ENCODE measurements around the gene UNC5C.

The UNC5C gene

DNA sequence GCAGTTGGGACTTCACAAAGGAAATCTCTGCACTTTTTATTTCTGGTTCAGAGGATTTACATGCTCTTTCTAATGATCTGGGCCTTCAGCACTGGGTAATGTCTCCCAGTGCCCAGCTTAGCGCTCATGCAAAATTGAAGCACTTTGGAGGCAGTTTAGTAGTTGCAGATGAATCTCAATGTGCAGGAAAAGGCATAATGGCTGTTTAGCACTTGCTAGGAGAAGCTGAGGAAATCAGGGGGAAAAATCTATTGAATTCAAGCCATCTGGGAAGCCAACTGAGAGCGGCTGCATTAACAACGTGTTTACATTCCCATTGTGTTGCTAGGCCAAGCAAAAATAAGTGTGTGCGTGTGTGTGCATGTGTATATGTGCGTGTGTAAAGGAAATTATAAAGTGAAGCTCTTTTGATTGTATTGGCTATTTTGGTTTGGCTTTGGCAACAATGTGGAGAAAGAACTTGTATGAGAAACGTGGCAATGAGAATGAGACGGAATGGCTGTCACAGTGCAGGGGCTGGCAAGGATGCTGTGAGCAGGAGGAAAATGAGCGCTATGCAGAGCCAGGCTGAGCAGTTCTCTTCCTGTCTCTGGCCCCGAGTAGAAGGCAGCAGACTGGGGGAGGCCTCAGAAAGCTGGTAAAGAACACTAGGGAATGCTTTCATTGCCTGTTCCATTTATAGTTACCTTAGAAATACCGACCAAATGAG lies 231.5 kb downstream of the UNC5C start:
- no peak for DNase-seq

DNA sequence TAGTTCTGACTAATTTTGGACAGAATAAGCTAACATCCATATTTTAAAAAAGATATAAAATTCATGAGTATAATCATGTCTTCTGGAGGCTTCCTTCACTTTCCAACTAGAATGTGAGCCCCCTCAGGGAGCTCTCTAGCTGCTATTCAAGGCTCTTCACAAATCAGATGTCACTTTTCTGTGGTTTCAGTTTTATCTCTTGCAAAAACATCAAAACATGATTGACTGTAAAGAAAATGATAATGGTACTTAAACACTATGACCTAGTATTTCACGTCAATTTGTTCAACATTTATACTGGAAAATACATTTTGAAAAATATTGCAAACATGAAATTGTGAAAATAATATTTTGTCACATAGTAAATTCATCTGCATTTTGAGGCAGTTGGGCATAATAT lies 234.2 kb downstream of the UNC5C start:
- DNase-seq, result no peak

DNA sequence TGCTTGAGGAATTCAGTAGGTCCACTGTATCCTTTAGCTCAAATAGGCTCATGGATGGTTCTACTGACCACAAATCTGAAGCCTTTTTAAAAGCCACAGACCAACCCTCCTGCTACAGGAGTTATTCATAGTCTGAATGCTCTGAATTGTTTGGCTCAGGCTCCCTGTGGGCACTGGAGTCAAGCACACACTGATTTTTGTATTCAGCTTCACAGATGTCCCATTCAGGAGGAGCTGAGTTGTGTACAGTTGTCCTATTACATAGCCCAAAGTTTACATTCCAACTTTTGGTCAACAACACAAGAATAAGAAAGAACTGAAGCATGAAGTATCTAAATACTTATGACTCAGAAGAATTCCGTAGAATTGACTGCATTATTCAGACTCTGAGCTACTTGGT lies 243.9 kb downstream of the UNC5C start:
- no peak for DNase-seq

DNA sequence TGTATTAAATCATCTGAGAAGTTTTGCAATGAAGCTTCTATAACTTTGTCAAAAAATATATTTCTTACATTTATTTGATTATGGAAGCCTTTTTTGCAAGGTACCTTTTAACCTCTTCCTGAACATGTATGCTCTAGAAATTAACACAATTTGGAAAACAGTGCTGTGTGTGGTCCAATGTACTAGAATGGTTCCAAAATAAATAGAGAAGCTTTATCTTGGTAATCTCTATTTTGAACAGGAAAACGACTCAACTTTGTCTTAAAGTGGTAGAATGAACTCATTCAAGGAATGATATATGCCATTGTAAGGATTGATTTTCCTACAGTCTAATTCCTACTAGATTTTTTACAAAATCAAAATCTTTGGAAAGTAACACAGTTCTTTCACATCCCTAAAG lies 248.5 kb downstream of the UNC5C start:
- no peak for DNase-seq

DNA sequence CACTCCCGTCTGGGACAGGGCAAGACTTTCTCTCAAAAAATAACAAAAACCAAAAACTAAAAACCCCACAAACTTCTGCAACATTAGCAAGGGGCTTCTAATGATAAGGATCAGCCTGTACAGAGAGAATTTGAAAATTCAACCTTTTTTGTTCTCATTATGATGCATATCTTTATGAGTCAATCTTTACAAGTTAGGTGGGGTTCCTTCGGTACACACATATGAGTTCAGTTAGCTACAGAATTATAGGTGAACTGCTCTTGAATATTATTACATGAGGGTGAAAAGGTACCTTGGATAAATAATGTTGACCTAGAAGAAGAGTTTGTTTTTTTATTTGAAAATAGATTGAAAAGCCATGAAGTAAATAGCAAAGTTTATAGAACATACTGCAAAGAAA lies 252.7 kb downstream of the UNC5C start:
- DNase-seq, result no peak

DNA sequence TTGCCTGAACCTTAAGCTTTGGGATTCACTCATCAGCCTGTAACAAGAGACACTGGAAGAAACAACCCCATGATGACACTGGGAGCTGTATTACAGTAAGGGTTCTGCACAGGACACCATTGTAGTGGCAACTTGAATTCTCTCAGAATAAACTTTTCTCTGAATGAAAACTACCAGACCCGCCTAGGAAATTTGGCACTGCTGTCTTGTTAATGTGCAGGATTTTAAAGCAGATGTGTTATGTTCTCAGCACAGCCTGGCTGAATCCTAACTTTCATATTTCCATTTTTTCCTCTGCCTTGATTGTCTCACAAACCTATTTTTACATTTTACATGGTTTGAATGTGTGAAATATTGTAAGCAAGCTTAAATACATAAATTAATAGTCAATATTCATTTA lies 253.6 kb downstream of the UNC5C start:
- DNase-seq, result no peak

DNA sequence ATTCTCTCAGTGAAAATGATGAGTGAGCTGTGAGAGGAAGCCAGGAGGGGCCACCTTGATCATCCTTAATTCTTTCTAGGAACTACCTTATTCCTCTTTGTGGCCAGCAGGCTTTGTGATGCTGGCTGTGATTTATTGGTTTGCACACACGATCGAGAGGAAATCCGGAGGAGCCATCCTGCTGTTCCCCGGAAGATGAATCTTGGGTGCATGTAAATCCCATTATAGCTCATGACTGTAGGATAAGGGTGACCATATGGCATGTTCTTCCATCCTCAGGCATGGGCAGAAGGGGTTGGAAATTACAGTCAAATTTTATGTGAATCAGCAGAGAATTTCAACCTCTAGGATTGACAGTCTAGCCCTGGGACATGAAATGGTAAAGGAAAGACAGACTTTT lies 254.5 kb downstream of the UNC5C start:
- DNase-seq, result no peak

DNA sequence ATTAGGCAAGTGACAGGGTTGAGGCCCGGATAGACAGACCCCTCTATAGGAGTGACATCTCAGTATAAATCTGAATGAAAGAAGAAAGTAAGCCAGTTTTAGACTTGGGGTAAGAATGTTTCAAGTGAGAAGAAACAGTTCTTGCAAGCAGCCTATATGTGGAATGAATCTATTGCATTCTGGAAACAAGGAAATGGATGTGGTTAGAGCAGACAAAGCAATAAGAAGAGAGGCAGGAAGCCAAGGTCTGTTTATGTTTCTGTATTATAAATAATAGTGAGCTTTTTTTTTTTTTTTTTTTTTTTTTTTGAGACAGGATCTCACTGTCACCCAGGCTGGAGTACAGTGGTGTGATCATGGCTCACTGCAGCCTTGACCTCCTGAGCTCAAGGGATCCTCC lies 255.8 kb downstream of the UNC5C start:
- DNase-seq, result no peak

DNA sequence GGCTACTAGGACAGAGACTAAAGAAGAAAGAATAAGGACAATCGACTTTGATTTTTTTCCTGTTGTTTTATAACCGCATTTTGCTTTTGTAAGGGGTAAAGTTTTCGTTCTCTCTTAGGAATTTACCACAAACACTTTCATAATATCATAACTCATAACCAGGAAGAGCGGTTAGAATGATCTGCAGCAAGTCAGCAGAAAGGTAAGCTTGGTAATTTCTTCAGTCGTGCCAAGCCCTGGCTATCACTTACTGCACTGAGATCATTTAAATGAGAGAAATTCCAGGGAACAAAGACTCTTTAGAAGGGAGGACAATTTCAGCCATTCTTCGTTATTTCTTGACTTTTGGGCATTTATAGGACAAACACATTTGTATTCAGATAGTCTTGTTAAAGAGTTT lies 258.1 kb downstream of the UNC5C start:
- DNase-seq, result no peak

DNA sequence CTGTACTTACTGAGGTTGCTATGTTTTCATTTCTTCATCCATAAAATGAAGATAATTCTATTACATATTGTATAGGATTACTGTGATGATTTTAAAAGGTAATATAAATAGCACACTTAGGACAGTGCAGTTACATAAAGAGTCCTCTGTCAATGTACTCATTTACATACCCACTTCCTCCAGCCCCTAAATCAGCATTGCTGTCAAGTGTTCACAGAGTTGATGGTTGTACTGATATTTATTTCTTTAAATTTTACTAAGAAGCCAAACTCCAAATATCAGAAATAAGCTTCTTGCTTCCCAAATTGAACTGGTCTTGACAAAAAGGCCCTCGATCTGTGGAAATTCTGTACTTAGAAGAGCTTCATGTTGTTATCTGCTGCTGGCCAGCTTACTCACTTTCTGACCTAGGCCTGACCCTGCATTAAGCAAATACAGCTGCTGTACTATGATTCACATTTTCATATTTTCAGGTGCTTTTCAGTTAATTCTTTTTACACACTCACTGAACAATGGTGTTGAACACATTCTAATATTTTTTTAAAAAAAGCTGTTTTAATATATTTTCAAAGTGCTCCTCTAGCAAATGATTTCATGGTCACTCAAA lies 259.6 kb downstream of the UNC5C start:
- no peak for DNase-seq

DNA sequence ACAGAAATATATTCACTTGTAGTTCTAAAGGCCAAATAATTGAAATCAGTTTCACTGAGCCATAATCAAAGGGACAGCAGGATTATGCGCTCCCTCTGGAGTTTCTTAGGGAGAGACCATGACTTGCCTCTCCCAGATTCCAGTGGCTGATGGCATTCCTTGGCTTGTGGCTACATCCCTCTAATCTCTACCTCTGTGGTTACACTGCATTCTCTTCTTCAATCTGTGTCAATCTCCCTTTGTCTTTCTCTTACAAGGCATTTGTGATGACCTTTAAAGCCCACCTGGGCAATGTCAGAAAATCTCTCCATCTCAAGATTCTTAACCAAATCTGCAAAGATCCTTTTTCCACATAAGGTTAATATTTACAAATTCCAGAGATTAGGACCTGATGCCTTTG lies 260.2 kb downstream of the UNC5C start:
- DNase-seq, result no peak

DNA sequence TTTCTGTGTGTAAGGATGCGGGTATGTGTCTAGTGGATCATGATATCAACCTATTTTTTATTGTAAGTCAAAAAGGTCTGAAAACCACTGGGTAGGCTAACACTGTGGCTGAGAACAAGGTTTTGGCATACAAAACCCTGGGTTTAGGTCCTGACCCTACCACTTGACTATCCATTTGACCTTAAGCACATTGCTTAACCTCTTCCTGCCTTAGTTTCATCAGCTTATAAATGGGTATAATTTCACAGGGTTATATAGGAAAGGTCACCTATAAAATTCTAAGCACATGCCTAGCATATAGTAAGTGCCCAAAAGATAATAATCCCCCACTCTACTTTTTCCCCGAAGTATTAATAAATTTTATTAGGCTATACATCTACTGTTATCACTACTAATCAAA lies 263.0 kb downstream of the UNC5C start:
- no peak for DNase-seq

DNA sequence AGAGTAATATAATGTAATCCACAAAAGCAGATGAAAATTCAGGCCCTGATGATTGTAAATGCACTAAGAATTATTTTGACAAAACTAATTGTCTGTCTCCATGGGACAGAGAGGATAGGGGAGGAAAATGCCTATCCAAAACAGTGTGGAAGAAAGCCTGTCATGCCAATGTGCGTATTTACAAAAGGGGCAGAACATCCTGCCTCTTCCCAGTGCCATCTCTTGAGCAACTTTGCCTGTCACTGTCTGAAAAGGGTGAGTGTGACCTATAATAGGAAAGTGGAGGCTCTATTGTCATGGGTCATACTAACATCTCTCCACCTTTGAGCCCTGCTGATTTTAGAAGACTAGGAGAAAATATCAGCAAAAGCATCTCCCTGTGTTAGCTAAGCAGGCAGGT lies 264.1 kb downstream of the UNC5C start:
- DNase-seq, result no peak

DNA sequence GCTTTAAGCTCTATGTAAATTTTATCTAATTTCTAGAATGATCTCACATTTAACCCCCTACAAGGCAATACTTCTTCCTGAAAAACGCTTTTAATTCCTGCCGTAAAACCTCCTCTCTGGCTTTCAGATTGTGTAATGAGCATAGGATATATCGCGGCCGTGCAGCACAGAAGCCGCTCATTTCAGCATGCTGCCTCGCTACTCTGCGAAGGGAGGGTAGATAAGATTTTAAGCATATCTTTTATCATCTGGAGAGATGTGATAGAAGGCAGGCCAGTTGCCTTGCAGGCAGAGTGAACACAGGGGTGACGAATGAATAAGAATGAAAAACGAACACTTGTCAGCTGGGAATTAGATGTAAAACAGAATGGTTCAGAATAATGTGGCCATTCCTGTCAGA lies 265.5 kb downstream of the UNC5C start:
- no peak for DNase-seq

DNA sequence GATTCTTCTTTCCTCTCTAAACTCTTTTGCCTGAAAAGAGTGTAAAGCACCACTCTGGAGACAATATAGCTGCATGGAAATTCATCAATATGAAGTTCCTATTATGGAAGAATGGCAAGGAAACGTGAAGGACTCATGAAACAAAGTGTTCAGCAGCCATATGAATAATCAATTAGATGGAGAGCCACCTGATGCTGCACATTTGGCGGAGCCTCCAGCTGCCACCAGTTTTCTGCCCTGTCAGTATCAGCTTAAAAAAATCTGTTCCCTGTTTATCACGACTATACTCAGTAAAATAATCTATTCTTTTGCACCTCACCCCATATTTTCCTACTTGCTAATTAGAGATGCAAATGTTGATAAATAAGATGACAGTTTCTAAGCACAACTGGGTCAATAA lies 276.0 kb downstream of the UNC5C start:
- DNase-seq, result no peak

DNA sequence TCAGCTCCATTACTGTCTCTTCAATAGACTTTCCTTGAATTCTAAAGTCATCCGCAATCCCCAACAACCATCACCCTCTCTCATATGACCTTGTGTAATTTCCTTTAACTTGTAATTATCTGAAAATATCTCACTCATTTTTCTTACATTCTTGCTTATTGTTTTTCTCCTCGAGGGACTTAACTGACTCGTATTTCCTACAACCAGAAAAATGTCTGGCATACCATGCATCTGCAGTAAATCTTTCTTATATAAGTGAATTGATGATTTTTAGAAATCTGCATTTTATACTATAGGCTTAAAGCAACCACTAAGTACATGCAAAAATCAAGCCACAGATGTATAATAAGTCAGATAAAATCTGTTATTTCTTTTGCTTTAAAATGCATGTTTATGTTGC lies 276.7 kb downstream of the UNC5C start:
- DNase-seq, result no peak

DNA sequence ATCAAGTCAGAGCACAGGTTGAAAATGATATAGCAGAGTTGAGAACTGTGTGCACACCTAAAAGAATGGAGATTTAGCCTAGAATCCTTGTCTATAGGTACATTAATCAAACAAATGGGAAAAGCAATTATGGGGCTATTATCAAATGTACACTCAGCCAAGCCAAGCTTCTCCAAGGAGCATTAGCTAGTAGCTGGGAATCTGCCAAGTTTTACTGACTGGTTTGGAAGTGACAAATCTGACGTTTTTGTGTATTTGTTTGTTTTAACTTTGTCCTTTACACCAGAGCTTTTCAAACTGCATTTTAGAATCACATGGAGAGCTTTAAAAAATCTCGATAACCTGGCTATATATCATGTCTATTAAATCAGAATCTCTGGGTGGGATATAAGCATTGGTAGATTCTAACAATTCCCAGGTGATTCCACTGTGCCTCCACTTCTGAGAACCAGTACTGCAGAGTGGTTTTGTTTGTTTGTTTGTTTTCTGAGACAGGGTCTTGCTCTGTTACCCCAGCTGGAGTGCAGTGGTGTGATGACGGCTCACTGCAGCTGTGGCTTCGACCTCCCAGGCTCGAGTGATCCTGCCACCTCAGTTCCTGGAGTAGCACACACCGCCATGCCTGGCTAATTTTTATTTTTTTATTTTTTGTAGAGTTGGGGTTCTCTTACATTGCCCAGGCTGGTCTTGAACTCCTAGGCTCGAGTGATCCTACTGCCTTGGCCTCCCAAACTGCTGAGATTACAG lies 279.8 kb downstream of the UNC5C start:
- no peak for DNase-seq

DNA sequence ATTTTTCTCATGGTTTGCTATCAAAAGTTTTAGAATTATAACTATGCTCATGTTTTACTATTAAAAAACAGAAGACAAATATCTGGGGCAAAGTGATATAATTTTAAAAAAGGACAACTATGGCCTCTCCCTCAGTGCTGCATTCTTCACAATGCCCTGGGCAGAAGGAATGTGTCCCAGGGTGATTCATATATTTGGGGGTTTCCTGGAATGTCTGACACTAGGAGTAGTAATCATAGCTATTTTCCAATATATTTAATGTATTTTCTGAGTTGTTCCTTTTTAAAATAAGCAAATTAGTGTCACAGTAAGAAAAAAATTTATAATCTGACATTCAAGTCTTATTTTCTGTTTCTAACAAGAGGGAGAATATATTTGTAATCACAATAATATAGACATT lies 281.7 kb downstream of the UNC5C start:
- no peak for DNase-seq

DNA sequence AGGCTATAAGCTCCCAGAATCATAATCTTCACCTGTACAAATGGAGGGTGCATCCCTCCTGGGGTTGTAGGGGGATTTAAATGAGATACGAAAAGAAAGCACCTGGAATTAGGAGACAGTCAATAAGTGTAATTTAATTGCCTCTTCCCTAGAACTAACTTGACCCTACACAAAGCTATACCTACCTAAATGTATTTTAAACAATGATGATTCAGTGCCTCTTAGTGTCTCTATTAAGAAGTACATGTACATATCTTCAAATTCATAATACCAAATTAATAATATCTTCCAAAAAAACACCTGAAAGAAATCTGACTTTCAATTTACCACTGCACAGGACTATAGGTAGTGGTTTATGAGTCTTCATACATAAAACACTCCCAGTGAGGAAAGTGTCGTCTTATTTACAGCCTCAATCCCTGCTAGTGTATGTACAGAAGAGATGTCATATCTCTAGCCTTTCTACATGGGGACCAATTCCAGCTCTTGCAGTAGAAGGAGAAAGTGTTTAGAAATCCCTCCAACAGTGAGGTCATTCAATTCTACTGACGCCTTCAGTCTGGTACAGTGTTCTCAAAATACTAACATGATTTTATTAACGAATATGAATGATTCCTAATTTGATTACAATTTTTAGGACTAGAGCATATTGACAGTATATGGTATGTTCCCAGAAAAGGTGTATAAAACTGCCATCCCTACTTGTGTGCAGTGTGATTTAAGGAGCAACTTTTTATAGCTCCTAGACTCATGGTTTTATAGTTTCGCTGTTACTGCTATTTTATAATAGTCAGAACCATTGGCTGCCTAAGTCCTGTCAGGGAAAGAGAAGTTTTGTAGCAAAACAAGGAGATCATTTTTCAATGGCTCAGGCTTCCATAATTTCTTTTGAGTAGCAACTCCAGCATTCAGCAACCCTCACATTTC lies 282.7 kb downstream of the UNC5C start:
- no peak for DNase-seq

DNA sequence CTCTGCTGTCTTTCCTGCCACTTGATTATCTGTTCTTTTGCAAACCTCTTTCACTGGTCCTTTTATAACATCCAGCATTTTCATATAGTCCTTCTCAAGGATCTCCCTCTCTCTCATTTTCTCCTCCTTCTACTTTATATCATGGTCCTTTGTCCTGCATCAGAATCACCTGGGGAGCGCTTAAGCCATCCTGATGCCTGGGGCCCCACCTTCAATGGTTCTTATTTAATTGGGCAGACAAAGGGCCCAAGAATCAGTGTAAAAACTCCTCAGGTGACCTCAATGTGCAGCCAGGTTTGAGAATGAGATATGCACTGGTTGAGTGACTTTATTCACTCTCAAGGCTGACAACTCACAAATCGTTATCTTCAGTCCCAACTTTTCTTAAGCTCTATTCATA lies 283.9 kb downstream of the UNC5C start:
- no peak for DNase-seq

DNA sequence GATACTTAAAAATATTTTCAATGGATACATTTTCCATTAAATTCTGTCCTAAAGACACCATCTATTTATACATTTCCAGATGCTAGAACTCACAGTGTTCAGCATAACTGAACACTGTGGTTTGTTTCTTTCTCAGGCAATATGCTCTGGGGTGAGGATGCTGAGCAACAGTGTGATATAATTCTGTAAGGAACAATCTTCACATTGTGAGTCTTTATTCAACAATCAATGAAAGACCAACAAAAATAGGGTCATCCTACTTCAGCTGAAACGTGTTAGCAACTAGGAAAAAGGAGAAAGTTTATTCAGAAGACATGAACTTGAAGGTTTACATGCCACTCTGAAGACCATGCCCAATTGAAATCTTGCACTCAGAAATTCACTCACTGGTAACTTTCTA lies 284.8 kb downstream of the UNC5C start:
- no peak for DNase-seq

DNA sequence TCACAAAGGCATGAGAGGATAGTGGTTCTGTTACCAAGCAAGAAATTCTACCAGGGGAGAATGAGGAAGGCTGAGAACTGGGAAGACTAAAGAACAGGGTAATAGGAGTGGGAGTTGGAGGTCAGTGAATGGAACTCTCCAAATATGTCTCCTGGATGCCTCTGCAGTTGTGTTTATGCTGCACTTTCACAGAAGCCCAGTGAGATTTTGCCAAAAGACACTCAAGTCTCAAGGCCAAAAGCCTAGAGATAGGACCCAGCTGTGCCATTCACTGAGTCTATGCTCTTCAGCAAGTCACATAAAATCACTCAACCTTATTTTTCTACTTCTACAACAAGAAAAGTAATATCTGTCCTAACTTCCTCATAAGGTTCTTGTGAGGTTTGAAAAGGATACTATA lies 285.4 kb downstream of the UNC5C start:
- no peak for DNase-seq

DNA sequence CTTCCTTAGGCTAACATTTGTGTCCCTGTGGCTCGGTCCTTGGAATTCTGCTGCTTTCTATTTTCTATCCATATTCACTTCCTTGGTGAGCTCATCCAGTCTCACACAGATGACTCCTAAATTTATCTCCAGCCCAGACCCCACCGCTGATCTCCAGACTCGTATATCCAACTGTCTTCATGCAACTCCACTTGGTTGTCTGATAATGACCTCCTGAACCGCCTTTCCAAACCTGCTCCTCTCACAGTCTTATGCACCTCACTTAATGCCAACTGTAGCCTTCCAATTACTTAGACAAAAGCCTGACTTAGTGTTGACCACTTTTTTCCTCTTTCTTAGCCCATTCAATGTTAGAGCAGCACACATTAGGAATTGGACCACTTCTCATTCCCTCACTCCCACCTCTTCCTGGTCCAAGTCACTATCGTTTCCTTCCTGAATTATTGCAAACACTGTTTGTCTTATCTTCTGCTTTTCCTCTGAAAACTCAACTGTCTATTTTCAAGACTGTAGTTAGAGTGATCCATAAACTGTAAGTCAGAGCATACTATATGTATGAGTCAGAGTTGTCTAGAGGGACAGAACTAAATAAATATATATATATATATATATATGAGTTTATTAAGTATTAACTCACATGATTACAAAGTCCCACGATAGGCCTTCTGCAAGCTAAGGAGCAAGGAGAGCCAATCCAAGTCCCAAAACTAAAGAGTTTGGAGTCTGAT lies 292.5 kb downstream of the UNC5C start:
- no peak for DNase-seq
